Nephron progenitor cell (in vitro differentiated cells): ENCODE measurements around the gene SLC2A6.

Experiments
- DNase-seq: peaks from one replicate; pipeline ENCODE4 v3.0.0; 2021
- H3K27ac Mint-ChIP-seq: 2 replicates; pipeline ENCODE4 v1.8.0; 2021; ENCODE audit warnings: mild to moderate bottlenecking, moderate library complexity, mixed read lengths
- H3K27me3 Mint-ChIP-seq: 2 replicates; pipeline ENCODE4 v1.8.0; 2021; ENCODE audit warnings: mild to moderate bottlenecking, low read depth, mixed read lengths; ENCODE audit not compliant: poor library complexity
- H3K36me3 Mint-ChIP-seq: 2 replicates; pipeline ENCODE4 v1.8.0; 2021; ENCODE audit warnings: low read depth, mixed read lengths
- H3K4me1 Mint-ChIP-seq: 2 replicates; pipeline ENCODE4 v1.8.0; 2021; ENCODE audit warnings: mixed read lengths
- H3K4me3 Mint-ChIP-seq: 2 replicates; pipeline ENCODE4 v1.8.0; 2021; ENCODE audit warnings: mild to moderate bottlenecking, moderate library complexity, mixed read lengths
- H3K9me3 Mint-ChIP-seq: 2 replicates; pipeline ENCODE4 v1.8.0; 2021; ENCODE audit warnings: mild to moderate bottlenecking, moderate library complexity, mixed read lengths
- CTCF ChIP-seq: fragments of 200-600 bp; sonication (generic); IDR thresholded peaks from 2 replicates; pipeline ENCODE4 v1.5.0; 2021; ENCODE audit warnings: antibody characterized with exemption

The SLC2A6 gene

GRCh38 chr9:133507246-133507965 lies 28.5 kb upstream of the SLC2A6 start:
- Mint-ChIP-seq H3K27ac (peak overlapping the region; percentile 59), H3K36me3 (peaks cover 3% of the 10 kb centered on the region), H3K9me3 (peaks cover 15% of the 10 kb centered on the region), H3K27me3 (no peaks in the 10 kb centered on the region), H3K4me1 (peaks cover 43% of the 10 kb centered on the region), H3K4me3 (peak overlapping the region; percentile 28)
- TF ChIP-seq CTCF, result no peak
- no peak for DNase-seq

GRCh38 chr9:133506653-133507038 lies 27.7 kb upstream of the SLC2A6 start:
- peak; percentile 42 for DNase-seq
- Mint-ChIP-seq H3K27me3 (no peaks in the 10 kb centered on the region), H3K9me3 (peaks cover 22% of the 10 kb centered on the region), H3K4me1 (peaks cover 43% of the 10 kb centered on the region), H3K27ac (no peak overlapping the region), H3K4me3 (no peak overlapping the region), H3K36me3 (peaks cover 11% of the 10 kb centered on the region)
- TF ChIP-seq CTCF, result no peak

GRCh38 chr9:133505901-133506652 lies 27.2 kb upstream of the SLC2A6 start:
- peaks cover 28% of the 10 kb centered on the region for H3K9me3 Mint-ChIP-seq
- H3K4me1 Mint-ChIP-seq, result peaks cover 43% of the 10 kb centered on the region
- peak; percentile 61 for DNase-seq
- H3K27me3 Mint-ChIP-seq, result no peaks in the 10 kb centered on the region
- TF ChIP-seq CTCF, result no peak
- peaks cover 17% of the 10 kb centered on the region for H3K36me3 Mint-ChIP-seq
- peak overlapping the region; percentile 68 for H3K27ac Mint-ChIP-seq
- H3K4me3 Mint-ChIP-seq, result no peak overlapping the region

- TF ChIP-seq CTCF, result no peak
- Mint-ChIP-seq H3K4me3 (no peak overlapping the region), H3K9me3 (peaks cover 36% of the 10 kb centered on the region), H3K36me3 (peaks cover 23% of the 10 kb centered on the region), H3K4me1 (peaks cover 43% of the 10 kb centered on the region), H3K27me3 (peaks cover 4% of the 10 kb centered on the region), H3K27ac (peak overlapping the region; percentile 68)
- DNase-seq, result no peak
Measured at GRCh38 chr9:133505186-133505830, 26.4 kb upstream of the SLC2A6 start.

GRCh38 chr9:133502112-133502511 lies 23.2 kb upstream of the SLC2A6 start:
- H3K4me3 Mint-ChIP-seq, result no peak overlapping the region
- DNase-seq, result no peak

More at GRCh38 chr9:133502112-133502511, 23.2 kb upstream of the SLC2A6 start:
- H3K27ac Mint-ChIP-seq, result no peak overlapping the region
- peaks cover 4% of the 10 kb centered on the region for H3K27me3 Mint-ChIP-seq
- H3K36me3 Mint-ChIP-seq, result peaks cover 27% of the 10 kb centered on the region
- peaks cover 29% of the 10 kb centered on the region for H3K4me1 Mint-ChIP-seq
- TF ChIP-seq CTCF, result no peak
- peaks cover 40% of the 10 kb centered on the region for H3K9me3 Mint-ChIP-seq
